Endometrial microvascular endothelial cells (primary cell): ENCODE results near the gene ABHD2. TPM values are rescaled to one million over a fixed set of nuclear protein-coding genes. Genes with fewer than 3 reads are reported as not detected.

Experiments
- in situ Hi-C: cut with HindIII; loops from 2 replicates; pipeline ENCODE4 v1.10.0; 2017; ENCODE audit warnings: low sequenced_read_pairs, low pct_unique_long_range_greater_than_20kb; ENCODE audit errors: inconsistent ontology term
- total RNA-seq: library from RNA; depleted of rRNA; stranded (reverse); fragments of >200 nt; gene quantifications from one replicate; pipeline ENCODE4 v1.2.3, GENCODE V29; 2015; ENCODE audit errors: inconsistent ontology term

The ABHD2 gene
- total RNA-seq, 1 donor from 2014 or later, result 62.9 TPM

DNA sequence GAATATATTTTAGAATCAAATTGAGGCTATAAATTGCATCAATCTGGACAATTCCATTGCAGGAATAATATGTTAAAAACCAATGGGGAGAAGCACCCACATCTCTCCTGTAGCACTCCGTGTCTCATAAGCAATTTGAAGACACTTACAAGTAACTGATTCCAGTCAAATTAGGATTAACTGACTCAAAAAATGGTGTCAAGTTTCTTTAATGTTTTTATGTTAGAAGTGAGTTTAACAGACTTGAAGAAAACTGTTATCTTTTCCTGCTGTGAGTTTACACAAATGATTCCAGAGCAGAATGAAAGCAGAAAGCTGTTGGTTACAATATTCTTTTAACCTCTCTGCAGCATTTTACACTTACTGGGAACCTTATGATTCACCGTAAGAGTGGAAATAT is 109.9 kb downstream of the ABHD2 start:
- in situ Hi-C loops, result no loop called here

DNA sequence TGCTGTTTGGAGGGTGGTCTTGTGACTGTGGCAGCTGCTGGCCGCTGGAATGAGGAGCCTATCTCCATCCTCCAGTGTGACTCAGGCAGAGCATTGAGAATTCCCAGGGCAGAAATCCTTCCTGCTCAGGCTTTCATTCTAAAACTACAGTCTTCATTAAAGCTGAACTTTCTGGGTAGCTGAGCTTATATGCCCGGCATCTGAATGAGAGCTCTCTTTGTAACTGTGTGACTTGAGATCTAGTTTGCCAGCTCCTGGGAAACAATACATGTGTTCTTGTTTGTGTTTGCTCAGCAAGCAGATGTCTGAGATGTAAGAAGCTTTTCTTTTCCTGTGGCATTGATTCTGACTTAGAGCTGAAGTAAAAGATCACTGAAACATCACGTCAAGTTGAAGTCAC is 110.7 kb downstream of the ABHD2 start:
- in situ Hi-C loops, result no loop called here

DNA sequence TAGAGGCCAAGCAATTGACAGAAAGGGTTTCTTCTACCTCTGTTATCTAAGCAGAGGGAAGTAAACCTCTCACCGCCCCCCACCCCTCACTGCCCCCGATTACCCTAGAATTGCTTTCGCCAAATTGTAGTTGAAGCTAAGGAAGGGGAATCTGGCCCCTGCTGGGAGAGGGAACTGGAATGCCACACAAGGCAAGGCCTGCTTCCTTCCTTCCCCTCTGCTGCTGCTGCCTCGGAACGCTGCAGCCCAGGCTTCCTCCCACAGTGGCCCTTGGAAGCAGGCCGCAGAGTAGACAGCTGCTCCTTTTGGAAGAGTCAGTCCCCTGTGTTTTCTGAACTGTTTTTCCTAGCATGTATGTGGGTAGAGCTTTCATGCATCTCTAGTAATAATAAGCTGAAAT is 111.5 kb downstream of the ABHD2 start:
- in situ Hi-C loops, result no loop called here

DNA sequence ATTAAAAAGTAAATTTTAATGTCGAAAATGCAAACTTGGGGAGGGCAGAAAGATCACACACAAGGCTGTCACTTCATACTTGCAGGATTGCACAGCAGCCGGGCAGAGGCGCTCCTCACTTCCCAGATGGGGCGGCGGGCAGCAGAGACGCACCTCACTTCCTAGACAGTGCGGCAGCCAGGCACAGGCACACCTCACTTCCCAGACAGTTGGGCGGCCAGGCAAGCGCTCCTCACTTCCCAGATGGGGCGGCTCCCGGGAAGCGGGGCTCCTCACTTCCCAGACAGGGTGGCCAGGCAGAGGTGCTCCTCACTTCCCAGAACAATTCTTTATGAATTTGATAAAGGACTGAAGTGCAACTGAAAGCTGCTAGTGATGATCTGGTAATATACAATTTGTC is 111.9 kb downstream of the ABHD2 start:
- in situ Hi-C loops, result no loop called here

DNA sequence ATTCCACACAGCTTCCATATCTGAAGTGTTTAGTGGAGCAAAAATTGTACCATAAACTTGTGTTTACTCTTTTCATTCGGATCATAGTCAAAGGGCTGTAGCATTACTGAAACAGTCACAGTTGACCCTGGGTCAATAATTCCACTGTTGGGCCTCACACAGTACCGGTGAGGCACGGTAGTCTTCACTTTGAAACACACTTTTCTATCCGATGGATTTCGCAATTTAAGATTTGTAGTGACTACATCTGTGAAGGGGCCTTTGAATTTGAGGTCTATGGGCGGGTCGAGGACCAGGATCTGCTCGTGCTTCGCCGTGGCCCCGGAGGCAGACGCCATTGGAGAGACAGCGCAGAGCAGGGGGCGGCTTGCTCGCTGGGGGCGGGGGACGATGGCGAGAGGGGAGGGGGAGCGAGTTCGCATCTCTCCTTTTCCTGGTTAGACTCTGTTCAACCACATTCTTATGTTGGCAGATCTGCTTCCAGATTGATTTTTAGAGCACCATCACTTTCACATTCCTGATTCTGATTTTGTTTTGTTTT is 113.3 kb downstream of the ABHD2 start:
- in situ Hi-C loops, result no loop called here

DNA sequence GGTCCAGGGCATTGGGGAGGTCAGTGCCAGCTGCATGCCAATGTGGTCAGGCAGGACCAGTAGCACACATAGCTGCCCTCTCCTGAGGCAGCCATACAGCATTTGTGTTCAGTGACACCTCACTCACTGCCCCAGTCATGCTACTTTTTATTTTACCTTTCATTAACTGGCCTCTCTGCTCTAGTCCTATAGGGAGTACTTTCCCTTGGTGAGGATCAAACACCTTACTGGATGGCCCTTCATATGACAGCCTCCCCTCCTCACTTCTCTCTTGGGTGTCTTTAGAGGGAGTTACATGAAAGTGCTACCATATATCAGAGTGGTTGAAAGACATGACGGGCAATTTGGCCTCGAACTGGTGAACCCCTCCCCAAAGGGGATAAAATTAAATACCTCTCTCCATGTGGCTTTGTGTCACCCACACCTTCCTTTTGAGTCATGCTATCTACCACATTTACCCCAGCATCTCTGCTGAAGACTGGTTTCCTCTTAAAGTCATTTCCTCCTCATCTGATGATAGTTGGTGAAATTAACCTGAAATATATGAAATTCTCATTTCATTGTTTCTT is 115.5 kb downstream of the ABHD2 start:
- in situ Hi-C loops, result no loop called here

DNA sequence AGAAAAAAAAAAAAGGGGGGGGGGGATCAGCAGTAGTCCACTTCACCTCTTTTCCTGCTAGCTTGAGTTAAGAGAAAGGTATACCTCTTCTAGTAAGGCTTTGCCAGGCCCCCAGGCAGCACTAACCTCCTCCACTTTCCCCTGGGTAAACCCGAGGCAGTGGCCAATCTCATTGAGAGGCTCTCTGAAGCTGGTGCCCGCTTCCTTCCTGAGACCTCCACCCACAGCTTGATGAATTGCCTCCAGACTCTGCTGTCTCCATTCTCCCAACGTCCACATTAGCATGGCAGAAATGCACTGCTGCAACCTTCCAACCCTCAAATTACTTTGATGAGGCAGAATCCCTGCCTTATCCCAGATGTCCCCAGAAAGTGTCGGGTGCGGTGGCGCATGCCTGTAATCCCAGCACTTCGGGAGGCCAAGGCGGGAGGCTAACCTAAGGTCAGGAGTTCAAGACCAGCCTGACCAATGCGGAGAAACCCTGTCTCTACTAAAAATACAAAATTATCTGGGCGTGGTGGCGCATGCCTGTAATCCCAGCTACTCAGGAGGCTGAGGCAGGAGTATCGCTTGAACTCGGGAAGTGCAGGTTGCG is 117.8 kb downstream of the ABHD2 start:
- in situ Hi-C loops, result no loop called here

DNA sequence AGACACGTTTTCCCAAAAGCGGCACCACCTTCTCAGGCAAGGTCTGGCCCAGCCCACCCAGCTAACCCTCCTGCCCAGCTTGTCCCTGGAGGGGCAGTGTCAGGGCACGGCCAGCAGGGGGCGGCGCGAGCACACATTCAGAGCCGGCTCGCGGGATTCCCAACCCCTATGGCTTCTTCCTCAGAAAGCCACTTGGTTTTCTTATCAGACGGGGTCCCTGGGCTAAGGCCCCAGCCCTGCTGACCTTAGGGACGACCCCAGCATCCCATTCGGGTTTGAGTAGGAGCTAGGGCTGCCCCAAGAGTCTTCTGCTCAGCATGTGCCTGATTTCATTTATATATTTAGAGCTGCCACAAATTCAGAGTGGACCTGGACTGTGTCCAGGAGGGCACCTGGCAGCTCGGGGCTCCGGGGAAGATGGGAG is 118.7 kb downstream of the ABHD2 start:
- in situ Hi-C loops, result no loop called here

DNA sequence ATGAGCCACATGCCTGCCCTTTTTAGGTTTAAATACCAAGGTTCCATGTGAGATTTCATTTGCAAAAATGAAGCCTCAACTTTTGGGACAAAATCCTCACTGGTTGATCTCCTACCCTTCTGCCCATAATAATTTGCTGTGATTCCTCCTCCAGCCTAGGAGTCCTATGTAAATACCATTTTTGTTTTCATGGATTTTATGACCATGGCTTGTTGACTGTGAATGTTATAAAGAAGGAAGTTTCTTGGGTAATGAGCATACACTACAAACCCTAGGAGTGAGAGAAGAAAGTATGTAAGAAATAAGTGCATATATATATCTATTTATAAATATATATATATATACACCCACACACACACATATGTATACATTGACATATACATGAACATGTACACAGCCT is 120.0 kb downstream of the ABHD2 start:
- in situ Hi-C loops, result no loop called here

DNA sequence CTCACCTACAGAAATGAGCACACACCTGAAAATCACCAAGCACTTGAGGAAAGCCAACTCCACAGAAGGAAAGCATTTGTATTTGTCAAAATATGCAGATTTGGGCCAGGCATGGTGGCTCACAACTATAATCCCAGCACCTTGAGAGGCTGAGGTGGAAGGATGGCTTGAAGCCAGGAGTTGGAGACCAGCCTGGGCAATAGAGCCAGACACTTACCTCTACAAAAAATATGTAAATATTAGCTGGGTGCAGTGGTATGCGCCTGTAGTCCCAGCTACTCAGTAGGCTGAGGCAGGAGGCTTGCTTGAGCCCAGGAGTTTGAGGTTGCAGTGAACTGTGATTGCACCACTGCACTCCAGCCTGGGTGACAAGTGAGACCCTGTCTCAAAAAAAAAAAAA is 120.8 kb downstream of the ABHD2 start:
- in situ Hi-C loops, result no loop called here

DNA sequence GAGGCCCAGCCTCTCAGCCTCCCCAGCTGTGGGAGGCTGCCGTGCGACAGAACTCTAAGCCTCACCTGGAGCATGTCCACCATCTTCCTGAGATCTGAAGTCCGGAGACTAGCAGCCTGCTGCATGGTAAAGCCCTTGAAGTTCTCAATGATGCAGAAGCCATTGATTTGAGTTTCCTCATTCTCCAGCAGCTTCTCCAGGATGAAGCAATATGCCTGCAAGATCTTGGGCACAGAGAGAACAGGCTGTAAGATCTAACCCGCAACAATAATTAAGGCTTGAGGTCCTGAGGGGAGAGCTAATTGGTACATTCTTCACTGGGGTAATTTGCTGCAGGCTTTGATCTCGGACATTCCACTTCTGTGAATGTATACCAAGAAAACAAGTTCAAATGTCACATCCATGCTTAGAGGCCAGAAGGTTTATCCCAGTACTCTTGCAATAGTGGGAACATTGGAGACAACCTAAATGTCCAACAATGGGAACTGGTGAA is 123.5 kb downstream of the ABHD2 start:
- in situ Hi-C loops, result no loop called here

DNA sequence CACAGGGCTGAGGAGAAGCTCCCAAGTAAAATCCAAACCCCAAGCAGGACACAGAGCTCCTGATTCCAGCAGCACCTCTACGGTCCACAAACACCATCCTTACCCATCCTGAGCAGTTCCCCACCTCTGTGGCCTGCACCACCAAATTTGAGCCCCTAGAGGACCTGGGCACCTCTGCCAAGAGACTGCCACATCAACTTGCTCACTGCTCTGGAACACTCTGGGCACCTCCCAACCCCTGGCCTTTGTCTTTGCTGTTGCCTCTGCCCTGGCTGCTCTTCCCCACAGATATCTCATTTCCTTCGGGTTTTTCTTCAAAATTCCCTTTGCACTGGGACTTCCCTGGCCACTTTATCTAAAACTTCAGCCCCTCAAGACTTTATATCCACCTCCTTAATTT is 127.4 kb downstream of the ABHD2 start:
- in situ Hi-C loops, result no loop called here

DNA sequence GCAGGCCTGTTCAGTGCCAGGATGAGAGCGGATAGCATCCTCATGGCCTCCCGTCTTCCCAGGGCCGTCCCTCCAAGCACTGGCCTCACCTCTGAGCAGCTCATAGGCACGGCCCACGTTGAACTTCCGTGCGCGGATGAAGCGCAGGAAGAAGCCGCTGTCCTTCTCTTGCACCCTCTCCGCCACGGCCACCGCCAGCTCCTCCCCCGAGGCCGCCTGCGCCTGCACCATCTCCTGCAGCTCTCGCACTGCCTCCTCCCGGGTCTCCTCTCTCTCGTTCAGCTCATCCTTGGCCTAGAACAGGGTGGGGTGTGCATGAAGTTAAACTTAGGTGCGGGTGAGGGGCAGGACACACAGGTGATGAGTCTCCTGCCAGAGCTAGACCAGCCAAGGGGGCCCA is 128.8 kb downstream of the ABHD2 start:
- in situ Hi-C loops, result no loop called here

DNA sequence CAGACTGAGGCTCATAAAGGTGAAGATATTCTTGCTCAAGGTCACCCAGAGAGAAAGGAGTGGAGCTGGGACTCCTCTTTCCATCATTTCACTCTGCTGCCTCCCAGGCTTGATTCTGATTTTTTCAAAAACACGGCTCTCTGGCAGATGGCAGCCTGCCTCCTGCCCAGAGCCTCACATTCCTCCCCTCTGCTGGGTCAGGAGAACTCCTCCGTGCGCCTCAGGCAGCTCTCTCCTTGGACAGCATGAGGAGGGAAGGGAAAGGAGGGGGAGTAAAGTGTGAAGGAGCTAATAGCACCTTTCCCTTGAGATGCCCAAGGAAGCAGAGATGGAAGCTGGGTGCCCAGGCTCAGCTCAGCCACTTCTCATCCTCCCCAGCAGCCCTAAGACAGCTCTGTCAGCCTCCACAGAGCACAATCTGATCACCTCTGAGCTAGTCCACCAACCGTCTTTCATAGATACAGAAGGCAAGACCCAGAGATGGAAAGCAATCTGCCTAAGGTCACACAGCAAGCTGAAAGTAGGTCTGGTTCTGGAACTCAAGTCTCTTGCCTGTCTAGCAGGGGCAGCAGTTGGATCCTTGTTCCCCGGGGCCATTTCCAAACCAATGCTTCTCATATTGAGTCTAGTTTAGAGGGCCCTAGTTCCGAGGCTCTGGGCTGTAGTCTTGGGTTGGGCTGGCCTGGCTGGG is 129.6 kb downstream of the ABHD2 start:
- in situ Hi-C loops, result no loop called here

DNA sequence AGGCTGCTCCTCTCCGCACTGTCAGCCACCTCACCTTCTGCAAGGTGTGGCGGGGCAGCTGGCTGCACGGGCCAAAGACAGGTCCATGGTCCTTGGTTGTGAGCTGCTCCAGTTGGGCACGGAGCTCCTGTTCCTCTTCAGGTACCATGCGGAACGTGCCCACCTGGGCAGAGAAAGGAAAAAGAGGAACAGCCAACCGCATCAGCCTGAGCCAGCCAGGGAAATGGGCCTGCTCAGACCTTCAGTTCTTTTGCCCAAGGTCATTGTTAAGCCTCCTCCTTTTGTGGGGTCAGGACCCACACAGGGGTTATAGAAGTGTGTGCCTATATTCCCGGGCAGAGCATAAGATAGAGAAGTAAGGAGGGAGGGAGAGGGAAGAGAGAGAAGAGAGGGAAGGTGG is 130.3 kb downstream of the ABHD2 start:
- in situ Hi-C loops, result no loop called here

DNA sequence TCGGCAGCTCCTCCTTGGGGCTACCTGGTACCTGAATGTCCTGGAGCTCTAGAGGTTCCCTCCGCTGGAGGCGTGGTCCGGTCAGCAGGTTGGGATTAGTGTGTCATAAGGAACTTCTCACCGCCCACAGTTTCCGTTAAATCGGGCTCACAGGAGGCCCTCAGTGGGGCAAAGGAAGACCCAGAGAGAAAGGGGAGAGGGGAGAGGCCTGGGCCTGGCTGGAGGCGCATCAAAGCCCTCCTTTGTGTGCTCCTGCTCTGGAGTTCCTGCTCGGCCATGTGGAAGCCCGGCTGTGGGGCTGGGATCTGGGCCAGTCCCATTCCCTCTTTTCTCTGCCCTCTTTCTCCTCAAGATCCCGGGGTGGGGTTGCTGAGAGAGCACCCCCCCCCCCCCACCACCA is 133.3 kb downstream of the ABHD2 start, which contains the start of gene RLBP1:
RLBP1 (minus strand) TSS at position 37 of the 400 bp plus-strand sequence. CDS start 2,604 bp downstream, outside the sequence.
- in situ Hi-C loops, result no loop called here

DNA sequence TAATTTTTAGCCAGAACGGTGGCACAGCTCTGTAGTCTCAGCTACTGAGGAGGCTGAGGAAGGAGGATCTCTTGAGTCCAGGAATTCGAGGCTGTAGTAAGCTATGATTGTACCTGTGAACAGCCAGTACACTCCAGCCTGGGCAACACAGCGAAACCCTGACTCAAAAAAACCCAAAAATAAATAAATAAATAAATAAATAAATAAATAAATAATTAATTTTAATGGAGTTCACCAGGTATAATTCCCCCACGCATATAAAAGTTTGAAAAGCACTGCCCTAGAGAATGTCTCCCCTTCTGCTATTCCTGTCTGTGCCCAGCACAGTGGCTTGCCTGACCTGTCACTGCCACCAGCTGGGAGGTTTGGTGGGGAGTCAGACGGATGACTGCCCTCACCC is 137.3 kb downstream of the ABHD2 start:
- in situ Hi-C loops, result no loop called here

DNA sequence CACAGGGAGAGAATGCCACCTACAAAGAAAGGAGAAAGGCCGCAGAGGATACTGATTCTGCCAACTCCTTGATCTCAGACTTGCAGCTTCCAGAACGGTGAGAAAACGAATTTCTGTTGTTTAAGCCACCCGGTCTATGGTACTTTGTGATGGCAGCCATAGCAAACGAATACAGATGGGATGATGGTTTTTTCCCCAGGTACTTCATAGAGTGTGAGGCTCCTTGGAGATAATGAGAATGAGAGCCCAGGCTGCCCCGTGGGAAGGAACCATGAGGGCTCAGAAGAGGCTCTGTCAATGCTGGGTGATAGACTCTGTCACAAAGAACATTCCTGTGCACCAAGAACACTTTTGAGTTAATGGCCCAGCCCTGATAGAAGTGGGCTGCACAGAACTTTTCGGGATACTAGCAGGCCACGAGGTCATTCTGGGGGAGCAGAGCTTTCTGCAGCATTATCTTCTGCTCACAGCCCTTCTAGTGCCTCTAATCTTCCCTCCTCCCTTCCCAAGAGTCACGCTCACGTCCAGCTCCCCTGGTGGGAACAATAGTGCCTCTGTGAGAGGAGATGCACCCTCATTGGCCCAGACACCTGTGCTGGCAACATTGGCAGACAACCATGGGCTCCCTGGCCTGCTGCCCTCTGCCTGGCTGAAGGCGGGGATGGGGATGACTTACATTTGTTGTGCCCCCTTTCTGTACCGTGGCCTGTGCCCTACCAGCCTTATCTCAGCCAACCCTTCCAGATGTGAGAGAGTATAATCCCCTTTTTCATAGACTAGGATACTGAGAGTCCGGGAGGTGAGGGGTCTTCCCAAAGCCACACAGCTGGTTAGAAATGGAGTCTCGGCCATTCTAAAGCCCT is 138.3 kb downstream of the ABHD2 start:
- in situ Hi-C loops, result no loop called here

DNA sequence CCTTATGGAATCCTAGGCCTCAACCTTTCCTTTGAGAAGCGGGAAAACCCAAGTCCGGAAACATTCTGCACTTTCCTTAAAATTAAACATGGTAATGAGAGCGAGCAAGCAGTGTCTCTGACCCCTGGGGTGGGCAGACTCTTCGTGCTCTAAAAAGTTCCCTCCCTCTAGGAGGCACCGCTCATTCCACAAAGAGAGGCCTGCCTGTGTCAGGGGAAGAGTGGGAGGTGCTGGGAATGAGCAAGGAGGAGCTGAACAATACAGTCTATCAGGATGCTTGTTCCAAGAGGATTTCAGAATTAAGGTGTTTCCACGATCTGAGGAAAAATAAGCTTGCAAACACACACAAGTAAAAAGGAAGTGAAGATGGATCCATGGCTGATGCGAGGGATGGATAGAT is 139.2 kb downstream of the ABHD2 start:
- in situ Hi-C loops, result no loop called here
